GM12874 (cell line): Measurements from ENCODE around the gene LGALS7.
A peak's percentile ranks its signal among the peaks of the same experiment; 100 is the strongest.

Source experiments
- TF ChIP-seq, protein P1 (sequence below): IDR thresholded peaks from 2 replicates; pipeline ENCODE4 v1.5.1; 2011; ENCODE audit warnings: low read depth, mild to moderate bottlenecking, control low read depth, low read length, moderate library complexity; ENCODE audit not compliant: insufficient read depth

The LGALS7 gene

DNA sequence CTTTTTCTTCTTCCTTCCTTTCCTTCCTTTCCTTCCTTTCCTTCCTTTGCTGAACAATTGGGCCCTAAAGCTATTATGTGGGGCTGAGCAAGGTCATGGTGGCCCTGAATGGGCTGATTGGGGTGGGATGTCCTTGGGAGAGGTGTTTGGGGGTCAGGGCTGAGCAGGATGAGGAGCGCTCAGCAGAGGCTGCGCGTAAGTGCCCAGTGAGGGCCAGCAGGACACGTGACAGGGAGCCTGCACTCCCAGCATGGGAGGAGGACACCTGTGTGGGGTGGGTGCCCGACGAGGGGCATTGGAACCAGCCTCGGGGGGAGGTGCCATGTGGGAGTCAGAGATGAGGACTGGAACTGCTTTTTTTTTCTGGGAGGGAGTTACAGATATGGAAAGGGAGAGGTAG lies 5.4 kb upstream of the LGALS7 start:
- TF ChIP-seq, protein P1, sequence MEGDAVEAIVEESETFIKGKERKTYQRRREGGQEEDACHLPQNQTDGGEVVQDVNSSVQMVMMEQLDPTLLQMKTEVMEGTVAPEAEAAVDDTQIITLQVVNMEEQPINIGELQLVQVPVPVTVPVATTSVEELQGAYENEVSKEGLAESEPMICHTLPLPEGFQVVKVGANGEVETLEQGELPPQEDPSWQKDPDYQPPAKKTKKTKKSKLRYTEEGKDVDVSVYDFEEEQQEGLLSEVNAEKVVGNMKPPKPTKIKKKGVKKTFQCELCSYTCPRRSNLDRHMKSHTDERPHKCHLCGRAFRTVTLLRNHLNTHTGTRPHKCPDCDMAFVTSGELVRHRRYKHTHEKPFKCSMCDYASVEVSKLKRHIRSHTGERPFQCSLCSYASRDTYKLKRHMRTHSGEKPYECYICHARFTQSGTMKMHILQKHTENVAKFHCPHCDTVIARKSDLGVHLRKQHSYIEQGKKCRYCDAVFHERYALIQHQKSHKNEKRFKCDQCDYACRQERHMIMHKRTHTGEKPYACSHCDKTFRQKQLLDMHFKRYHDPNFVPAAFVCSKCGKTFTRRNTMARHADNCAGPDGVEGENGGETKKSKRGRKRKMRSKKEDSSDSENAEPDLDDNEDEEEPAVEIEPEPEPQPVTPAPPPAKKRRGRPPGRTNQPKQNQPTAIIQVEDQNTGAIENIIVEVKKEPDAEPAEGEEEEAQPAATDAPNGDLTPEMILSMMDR = no peak

DNA sequence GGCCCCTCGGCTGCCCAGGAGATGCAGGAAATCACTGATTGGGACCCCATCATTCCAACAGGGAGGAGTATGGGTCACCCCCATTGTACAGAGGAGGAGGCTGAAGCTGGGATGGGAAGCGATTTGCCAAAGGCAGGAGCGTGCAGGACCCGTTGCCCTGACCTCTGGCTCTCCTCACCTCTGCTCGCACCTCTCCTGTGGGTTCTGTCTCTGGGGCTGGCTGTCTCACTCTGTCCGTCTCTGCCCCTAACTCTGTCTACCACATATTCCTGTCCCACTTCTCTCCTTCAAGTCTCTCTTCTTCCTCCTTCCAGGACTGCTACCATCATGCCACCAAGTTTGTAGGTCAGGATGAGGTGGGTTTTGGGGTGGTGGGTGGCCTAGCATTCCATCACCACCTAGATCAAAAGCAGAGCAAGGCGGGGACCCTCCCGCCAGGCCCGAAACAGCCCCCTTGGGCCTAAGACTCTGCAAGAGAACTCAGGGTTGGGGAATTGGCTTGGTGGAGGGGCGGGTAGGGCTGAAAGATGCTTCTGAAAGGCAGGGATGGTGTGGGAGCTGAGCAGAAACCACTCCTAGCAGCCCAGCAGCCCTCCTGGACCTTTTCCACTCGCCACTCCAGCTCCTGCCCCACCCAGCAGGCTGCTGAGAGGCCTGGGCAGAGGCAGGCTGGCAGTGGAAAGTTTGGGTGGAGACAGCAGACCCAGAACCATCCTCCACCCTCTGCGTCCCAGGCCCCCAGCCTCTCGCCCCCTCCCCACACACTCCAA lies 1.0 kb upstream of the LGALS7 start:
- TF ChIP-seq, protein P1 = no peak

DNA sequence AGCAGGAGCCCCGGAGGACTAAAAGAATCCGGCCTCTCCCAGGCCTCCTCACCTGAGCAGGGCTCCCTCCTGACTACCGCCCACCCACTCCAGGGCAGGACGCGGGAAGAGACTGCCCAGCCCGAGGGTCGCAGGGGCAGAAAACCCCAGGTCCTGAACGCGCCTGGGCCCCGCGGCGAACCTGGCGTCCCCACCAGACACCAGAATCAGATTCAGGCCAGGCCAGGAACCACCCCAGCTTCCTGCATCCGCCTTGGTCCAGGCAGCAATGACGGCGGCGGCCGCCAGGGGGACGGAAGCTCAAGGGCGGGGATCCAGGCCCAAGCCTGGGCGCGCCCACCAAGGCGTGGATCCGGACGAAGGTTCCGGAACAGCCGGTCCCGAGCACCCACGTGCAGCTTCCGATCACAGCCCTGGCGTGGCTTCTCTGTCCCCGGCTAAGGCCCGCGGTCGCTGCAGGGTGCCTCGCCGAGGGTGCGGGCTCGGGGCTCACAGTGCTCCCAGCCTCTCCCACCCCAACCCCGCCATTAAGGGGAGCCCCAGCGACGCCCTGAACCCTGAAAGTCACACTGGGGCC lies 3.6 kb downstream of the LGALS7 start:
- TF ChIP-seq, protein P1 = peak; percentile 84

DNA sequence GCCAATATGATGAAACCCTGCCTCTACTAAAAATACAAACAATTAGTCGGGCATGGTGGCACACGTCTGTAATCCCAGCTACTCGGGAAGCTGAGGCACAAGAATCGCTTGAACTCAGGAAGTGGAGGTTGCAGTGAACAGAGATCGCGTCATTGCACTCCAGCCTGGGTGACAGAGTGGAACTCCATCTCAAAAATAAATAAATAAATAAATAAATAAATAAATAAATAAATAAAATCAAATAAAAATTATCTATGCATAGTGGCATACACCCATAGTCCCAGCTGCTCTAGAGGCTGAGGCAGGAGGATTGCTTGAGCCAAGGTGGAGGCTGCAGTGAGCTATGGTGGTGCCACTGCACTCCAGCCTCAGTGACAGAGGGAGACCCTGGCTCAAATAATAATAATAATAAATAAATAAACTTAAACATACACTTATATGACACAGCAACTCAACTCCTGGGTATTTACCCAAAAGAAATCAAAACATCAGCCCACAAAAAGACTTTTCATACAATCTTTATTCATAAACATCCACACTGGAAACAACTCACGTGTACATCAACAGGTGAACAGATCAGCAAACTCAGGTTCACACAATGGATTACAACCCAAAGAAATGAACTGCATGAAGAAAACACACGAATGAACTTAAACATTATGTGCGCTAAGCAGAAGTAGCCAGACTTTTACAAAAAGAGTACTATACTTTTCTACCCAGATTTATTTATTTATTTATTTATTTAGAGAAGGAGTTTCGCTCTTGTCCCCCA lies 6.9 kb downstream of the LGALS7 start:
- TF ChIP-seq, protein P1 = no peak

DNA sequence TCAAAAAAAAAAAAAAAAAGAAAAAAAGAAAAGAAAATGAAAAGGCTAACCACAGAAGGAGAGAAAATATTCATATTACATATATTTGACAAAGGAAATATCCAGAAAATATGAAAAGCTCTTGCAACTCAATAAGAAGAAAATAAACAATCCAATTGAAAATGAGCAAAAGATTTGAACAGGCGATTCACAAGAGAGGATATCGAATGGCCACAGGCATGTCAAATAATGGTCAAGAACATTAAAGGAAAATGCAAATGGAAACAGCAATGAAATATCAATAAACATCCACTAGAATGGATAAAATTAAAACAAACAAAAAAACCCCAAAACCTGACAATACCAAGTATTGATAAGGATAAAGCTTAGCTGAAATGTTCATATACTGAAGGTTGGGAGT lies 8.1 kb downstream of the LGALS7 start:
- TF ChIP-seq, protein P1 = no peak

DNA sequence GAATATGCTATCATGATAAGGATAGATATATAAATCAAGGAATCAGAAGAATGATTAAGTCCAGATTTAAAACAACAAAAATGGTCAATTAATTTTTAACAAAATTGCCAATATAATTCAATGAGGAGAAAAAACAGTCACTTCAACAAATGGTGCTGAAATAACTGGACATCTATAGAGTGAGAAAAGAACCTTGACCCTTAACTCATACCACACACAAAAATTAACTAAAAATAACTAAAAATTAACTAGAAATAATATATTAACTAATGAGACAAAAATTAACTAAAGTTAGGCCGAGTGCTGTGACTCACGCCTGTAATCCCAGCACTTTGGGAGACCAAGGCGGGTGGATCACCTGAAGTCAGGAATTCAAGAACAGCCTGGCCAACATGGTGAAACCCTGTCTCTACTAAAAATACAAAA lies 9.5 kb downstream of the LGALS7 start:
- TF ChIP-seq, protein P1 = no peak

DNA sequence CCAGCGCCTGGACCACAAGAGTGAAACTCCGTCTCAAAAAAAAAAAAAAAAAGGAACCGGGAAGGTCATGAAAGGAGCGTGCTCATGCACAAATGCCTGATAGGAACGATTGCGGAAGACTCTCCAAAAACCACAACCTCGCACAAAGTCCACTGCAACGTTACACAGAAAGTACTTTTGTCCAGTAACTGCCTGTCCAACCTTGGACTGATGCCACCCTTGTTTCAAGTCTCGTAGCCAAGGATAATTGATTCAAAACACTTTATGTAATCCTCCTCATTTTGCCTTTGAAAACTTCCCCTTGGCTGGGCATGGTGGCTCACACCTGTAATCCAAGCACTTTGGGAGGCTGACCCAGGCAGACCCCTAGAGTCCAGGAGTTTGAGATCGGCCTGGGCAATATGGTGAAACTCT lies 13.7 kb downstream of the LGALS7 start:
- TF ChIP-seq, protein P1 = no peak
